SU-DHL-6 (cell line): ENCODE data around the gene RHEX.
"Not testable (repeated sequence)": the region's sequence is repeated elsewhere in the genome, so short reads cannot be mapped to it uniquely, and the experiment has no call there.

Experiments
- H2AFZ ChIP-seq: fragments of 200-600 bp; sonication (generic); 2 replicates; pipeline ENCODE4 v1.6.1; 2014; ENCODE audit warnings: low read depth, mild to moderate bottlenecking, moderate library complexity, mixed read lengths, antibody characterized with exemption, low read length; ENCODE audit not compliant: severe bottlenecking
- H3F3A ChIP-seq: fragments of 200-600 bp; shearing (Covaris generic); 2 replicates; pipeline ENCODE4 v1.6.0; 2016; ENCODE audit warnings: antibody characterized with exemption, mild to moderate bottlenecking; ENCODE audit not compliant: insufficient read depth
- H3K27ac ChIP-seq: fragments of 200-600 bp; sonication (generic); 2 replicates; pipeline ENCODE4 v1.5.1; 2016; ENCODE audit warnings: low read depth, mild to moderate bottlenecking, low read length, moderate library complexity, mixed read lengths
- H3K27me3 ChIP-seq: fragments of 200-600 bp; sonication (generic), shearing (Covaris generic); 2 replicates; pipeline ENCODE4 v1.6.0; 2014; ENCODE audit warnings: mild to moderate bottlenecking, low read length
- H3K36me3 ChIP-seq: fragments of 200-600 bp; sonication (generic); 2 replicates; pipeline ENCODE4 v1.6.1; 2014; ENCODE audit warnings: mild to moderate bottlenecking, low read length, mixed read lengths
- H3K4me2 ChIP-seq: fragments of 300-600, 200-600 bp; shearing (Covaris generic), sonication (generic); 2 replicates; pipeline ENCODE4 v1.6.0; 2014; ENCODE audit warnings: low read length, low read depth, mild to moderate bottlenecking; ENCODE audit not compliant: poor library complexity, severe bottlenecking
- H3K4me3 ChIP-seq: fragments of 200-600 bp; sonication (generic); 2 replicates; pipeline ENCODE4 v1.5.1; 2014; ENCODE audit warnings: antibody characterized with exemption, low read length, mild to moderate bottlenecking, mixed read lengths; ENCODE audit not compliant: insufficient read depth, poor library complexity, severe bottlenecking
- H3K79me2 ChIP-seq: fragments of 200-600 bp; sonication (generic); 2 replicates; pipeline ENCODE4 v1.6.1; 2014; ENCODE audit warnings: mild to moderate bottlenecking, low read length, moderate library complexity; ENCODE audit not compliant: insufficient read depth
- H3K9ac ChIP-seq: fragments of 200-600 bp; sonication (generic); 2 replicates; pipeline ENCODE4 v1.7.0; 2014; ENCODE audit warnings: mild to moderate bottlenecking, low read length
- H3K9me2 ChIP-seq: fragments of 200-600 bp; sonication (generic); replicated peaks from 2 replicates; pipeline ENCODE4 v1.6.1; 2014; ENCODE audit warnings: low read length; ENCODE audit not compliant: insufficient read depth
- H3K9me3 ChIP-seq: fragments of 200-600 bp; sonication (generic); 2 replicates; pipeline ENCODE4 v1.6.1; 2014; ENCODE audit warnings: low read length, mixed read lengths; ENCODE audit not compliant: insufficient read depth
- H4K20me1 ChIP-seq: fragments of 200-600 bp; sonication (generic); 2 replicates; pipeline ENCODE4 v1.6.1; 2014; ENCODE audit warnings: low read depth, mild to moderate bottlenecking, antibody characterized with exemption, low read length, moderate library complexity, mixed read lengths
- EZH2phosphoT487 ChIP-seq: fragments of 200-600 bp; sonication (generic), shearing (Covaris generic); conservative IDR thresholded peaks from 2 replicates; pipeline ENCODE4 v1.6.1; 2018; ENCODE audit warnings: mild to moderate bottlenecking, antibody characterized with exemption, low read length, moderate library complexity, mixed read lengths
- TF ChIP-seq, protein P1 (sequence below): fragments of 200-600 bp; sonication (generic); IDR thresholded peaks from one replicate; pipeline ENCODE4 v1.5.1; 2017; ENCODE audit warnings: antibody characterized with exemption, mild to moderate bottlenecking, low read length, moderate library complexity; ENCODE audit not compliant: insufficient read depth, poor library complexity, severe bottlenecking

Gene RHEX

DNA sequence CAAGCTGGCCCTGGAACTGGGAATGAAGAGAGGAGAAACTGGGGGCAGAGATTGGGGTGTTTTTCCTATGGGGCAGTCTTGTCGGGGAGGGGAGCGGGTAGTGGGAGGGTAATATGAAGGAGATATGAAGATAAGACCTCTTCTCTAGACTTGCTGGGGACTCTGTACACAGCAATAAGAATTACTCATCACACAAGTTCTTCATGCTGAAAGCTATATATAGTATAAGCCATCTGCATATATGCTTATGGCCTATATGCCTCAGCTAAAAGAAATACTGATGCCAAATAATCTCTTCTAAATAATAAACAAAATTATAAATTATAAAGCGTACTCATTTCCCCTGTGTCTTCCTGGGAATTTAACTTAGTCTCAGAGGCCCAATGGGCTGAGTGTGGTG is 7.9 kb downstream of the RHEX start:
- H3K36me3 ChIP-seq = peaks cover 7% of the 10 kb centered on the region
- no peak overlapping the region for H3K27ac ChIP-seq
- H3K27me3 ChIP-seq = no peaks in the 10 kb centered on the region
- H3K4me3 ChIP-seq = no peak overlapping the region
- no peaks in the 10 kb centered on the region for H3K9me2 ChIP-seq
- no peak overlapping the region for H2AFZ ChIP-seq
- peaks cover 48% of the 10 kb centered on the region for H3K79me2 ChIP-seq
- no peak overlapping the region for H3K4me2 ChIP-seq
- no peak overlapping the region for H3K9ac ChIP-seq
- no peak for TF ChIP-seq EZH2phosphoT487
- TF ChIP-seq, protein P1, sequence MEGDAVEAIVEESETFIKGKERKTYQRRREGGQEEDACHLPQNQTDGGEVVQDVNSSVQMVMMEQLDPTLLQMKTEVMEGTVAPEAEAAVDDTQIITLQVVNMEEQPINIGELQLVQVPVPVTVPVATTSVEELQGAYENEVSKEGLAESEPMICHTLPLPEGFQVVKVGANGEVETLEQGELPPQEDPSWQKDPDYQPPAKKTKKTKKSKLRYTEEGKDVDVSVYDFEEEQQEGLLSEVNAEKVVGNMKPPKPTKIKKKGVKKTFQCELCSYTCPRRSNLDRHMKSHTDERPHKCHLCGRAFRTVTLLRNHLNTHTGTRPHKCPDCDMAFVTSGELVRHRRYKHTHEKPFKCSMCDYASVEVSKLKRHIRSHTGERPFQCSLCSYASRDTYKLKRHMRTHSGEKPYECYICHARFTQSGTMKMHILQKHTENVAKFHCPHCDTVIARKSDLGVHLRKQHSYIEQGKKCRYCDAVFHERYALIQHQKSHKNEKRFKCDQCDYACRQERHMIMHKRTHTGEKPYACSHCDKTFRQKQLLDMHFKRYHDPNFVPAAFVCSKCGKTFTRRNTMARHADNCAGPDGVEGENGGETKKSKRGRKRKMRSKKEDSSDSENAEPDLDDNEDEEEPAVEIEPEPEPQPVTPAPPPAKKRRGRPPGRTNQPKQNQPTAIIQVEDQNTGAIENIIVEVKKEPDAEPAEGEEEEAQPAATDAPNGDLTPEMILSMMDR = no peak
- H4K20me1 ChIP-seq = no peaks in the 10 kb centered on the region
- peaks cover 14% of the 10 kb centered on the region; the same call in 1 of the 2 replicates for H3F3A ChIP-seq
- H3K9me3 ChIP-seq = no peaks in the 10 kb centered on the region

DNA sequence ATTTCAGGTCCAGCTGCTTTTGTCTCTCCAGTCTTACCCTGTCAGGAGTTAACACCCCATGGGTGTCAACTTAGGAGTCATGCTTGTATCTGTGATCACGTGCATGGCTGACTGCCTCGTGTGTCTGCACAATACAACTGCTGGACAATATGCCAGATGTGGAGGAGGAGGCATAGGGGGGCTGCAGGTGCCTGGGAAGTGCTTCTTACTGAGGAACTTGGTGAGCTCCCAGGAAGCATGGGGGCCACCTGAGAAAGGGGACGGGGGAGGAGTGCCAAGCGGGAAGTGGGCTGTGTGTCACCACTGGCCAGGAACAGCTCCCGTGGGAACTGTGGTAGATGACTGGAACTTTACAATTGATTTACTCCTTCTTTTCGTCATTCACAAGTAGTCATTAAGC is 9.5 kb downstream of the RHEX start:
- Histone ChIP-seq H3K9me2 (no peaks in the 10 kb centered on the region), H3K4me3 (no peak overlapping the region), H4K20me1 (no peaks in the 10 kb centered on the region), H3K79me2 (peaks cover 33% of the 10 kb centered on the region), H3K4me2 (no peak overlapping the region), H2AFZ (no peak overlapping the region), H3K9me3 (no peaks in the 10 kb centered on the region), H3F3A (peaks cover 15% of the 10 kb centered on the region; the same call in 1 of the 2 replicates), H3K27me3 (no peaks in the 10 kb centered on the region), H3K9ac (no peak overlapping the region), H3K27ac (no peak overlapping the region), H3K36me3 (peaks cover 7% of the 10 kb centered on the region)
- no peak for TF ChIP-seq EZH2phosphoT487
- TF ChIP-seq, protein P1 = no peak

DNA sequence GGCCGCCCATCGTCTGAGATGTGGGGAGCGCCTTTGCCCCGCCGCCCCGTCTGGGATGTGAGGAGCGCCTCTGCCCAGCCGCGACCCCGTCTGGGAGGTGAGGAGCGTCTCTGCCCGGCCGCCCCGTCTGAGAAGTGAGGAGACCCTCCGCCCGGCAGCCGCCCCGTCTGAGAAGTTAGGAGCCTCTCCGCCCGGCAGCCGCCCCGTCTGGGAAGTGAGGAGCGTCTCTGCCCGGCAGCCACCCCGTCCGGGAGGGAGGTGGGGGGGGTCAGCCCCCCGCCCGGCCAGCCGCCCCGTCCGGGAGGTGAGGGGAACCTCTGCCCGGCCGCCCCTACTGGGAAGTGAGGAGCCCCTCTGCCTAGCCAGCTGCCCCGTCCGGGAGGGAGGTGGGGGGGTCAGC is 11.0 kb downstream of the RHEX start:
- not testable (repeated sequence) for H3K36me3 ChIP-seq, H2AFZ ChIP-seq, H3K9ac ChIP-seq, H3K27me3 ChIP-seq, H3K9me2 ChIP-seq, H3K9me3 ChIP-seq, H3F3A ChIP-seq, H3K4me3 ChIP-seq, H4K20me1 ChIP-seq, H3K4me2 ChIP-seq, H3K27ac ChIP-seq
- H3K79me2 ChIP-seq = peaks cover 21% of the 10 kb centered on the region

DNA sequence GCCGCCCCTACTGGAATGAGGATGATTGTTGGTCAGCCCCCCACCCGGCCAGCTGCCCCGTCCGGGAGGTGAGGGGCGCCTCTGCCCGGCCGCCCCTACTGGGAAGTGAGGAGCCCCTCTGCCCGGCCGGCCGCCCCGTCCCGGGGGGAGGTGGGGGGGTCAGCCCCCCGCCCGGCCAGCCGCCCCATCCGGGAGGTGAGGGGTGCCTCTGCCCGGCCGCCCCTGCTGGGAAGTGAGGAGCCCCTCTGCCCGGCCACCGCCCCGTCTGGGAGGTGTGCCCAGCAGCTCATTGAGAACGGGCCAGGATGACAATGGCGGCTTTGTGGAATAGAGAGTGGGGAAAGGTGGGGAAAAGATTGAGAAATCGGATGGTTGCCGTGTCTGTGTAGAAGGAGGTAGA is 11.5 kb downstream of the RHEX start:
- not testable (repeated sequence) for H3K4me2 ChIP-seq, H3K27me3 ChIP-seq, H3K9me2 ChIP-seq, H2AFZ ChIP-seq, H3K27ac ChIP-seq, H3K36me3 ChIP-seq, H3K4me3 ChIP-seq, H4K20me1 ChIP-seq, H3K9ac ChIP-seq, H3F3A ChIP-seq, H3K9me3 ChIP-seq
- H3K79me2 ChIP-seq = peaks cover 16% of the 10 kb centered on the region
